LHCN-M2 (cell line): ENCODE results near the gene INPP4B. TPM values are rescaled to one million over a fixed set of nuclear protein-coding genes. Genes with fewer than 3 reads are reported as not detected.

ENCODE experiments used
- DNase-seq: peaks from one replicate; pipeline ENCODE4 v3.0.0-alpha.2; 2012; ENCODE audit warnings: low read depth
- total RNA-seq: library from RNA; depleted of rRNA; stranded (reverse); fragments of >200 nt; gene quantifications from 2 replicates; pipeline ENCODE4 v1.2.3, GENCODE V29; 2014

INPP4B gene
- total RNA-seq, 1 experiment from 2014 or later: 23.0 TPM

DNA sequence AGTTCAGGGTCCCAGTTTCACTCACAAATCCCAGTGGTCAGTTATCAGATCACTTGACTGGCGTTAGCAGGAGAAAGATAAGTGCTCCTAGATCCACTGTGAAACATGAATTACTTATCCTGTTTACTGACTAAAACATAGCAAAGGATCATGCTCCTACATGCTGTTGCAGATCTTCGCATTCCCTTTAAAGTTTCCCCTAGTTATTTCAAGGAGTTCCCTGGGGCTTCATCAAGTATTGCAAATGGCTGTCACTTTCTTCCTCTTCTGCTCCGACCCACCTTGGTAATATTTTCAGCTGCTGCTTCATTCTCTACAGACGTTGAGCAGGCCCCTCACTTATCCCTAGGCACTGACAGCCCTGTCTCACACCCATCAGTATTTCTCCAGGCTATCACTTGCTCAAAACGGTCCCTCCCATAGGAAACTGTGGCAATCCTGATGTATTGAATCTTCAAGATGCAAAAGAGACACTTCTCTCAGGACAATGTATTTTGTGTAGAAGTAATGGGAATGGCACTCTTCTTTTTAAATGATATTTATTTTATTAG is 466.0 kb downstream of the INPP4B start:
- no peak for DNase-seq

DNA sequence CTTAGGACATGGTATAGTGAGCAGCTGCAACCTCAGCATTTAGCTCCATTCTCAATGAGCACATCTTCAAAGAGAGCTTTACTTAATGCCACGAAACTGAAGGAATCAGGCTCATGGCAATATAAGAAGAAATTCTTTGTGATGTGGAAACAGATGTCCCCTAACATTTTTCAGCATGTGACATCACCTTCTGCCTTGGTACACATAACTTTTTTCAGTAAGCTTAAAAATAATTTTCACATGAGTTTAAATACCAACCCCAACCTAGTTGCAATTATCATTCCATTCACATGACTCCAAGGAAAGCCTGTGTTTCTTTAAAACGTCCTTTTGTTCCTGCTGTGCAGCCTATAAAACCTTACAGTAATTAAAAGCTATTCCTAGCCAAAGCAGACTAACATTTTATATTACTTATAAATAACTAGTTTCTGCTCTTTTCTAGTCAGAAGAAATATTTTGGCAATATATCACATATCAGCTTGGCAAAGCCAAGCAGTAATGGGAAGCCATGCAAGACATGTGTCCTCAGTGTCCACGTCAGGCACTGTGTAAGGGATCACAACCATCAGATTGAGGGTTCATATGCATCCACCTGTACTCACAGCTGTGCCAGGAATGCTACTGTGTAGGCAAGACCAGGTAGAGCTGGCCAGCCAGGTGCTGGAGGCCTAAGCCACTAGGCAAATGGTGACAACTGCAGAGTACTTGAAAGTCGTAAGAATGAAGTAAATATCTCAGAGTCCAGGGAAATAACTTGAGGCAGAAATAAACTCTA is 466.6 kb downstream of the INPP4B start:
- DNase-seq: peak; percentile 92

DNA sequence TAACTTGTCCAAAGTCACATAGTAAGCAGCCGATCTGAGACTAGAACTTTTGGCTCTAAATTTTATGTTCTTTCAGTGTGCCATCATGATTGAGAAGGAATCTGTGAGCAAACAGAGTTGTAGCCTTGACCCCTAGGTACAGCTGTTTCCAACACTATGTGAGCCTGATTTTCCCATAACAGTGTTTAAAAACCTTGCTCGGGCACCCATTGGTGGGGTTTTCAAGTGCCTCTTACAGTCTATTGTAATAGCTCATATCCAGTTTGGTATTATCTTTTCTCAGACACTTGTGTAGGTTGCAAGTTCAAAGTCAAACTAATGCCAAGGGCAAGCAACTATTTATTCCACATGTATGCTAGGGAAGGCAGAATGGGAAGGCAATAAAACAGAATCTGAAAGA is 467.9 kb downstream of the INPP4B start:
- DNase-seq: no peak

DNA sequence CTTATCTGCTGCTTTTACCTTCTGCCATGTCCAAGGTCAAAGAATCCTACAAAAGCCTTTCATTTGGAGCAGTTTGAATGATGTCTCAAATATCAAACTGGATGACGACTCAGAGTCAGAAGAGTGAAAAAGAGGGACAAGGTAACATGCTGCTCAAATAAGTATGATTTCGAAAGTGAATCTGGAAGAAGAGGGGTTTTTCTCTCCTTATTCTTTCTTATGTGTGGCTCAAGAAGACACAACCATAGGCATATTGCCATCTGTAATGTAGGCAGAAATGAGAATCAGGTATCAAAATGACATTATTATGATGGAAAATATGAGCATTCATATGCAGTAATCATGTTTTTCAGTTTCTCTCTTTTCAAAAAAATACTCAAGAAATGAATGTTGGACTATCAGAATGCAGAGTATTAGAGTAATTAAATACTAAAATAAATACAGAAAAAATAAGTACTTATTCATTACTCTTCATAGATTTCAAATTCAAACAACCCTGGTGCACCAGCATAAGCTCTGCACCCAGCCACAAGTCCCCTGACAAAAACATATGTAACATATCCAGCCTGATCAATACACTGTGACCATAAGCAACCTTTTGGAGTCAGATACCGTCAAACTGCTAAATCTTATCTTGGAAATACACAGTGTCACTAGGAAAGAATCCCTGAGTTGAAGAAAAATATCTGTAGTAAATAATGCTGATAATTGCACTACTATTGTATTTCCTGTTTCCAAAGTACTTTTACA is 468.6 kb downstream of the INPP4B start:
- no peak for DNase-seq

DNA sequence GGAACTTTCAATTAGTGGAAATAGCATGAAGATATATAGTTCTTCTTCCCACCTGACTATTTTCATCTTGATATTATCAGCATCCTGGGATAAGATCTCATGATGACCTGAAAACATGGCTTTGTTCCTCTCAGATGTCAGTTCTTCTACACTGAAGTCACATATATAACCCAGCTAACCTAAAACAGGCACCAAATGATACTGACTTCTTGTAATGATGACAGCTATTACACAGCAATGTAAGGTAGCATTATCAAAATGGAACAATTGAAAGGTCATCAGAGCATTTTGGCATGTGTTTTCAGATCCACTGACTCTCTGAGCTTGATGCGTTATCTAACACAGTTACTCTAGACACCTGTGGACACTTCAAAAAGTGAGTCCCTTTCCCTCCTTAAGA is 469.9 kb downstream of the INPP4B start:
- DNase-seq: no peak

DNA sequence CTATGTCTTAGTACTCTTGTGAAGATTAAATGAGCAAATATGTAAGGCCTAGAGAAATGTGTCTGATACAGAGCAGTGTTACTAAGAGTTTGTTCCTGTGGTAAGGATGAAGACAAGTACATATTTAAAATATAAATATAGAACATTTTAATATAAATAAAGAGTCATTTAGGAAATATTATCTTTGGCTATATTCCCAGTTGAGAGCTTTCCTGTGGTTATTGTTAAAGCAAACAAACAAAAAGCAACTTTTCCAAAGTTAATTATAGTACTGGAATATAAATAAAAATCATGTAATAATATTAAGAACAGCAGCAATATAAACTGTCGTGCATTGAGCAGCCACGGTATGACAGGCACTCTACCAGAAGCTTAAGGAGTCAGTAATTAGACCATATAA is 472.5 kb downstream of the INPP4B start:
- DNase-seq: peak; percentile 72

DNA sequence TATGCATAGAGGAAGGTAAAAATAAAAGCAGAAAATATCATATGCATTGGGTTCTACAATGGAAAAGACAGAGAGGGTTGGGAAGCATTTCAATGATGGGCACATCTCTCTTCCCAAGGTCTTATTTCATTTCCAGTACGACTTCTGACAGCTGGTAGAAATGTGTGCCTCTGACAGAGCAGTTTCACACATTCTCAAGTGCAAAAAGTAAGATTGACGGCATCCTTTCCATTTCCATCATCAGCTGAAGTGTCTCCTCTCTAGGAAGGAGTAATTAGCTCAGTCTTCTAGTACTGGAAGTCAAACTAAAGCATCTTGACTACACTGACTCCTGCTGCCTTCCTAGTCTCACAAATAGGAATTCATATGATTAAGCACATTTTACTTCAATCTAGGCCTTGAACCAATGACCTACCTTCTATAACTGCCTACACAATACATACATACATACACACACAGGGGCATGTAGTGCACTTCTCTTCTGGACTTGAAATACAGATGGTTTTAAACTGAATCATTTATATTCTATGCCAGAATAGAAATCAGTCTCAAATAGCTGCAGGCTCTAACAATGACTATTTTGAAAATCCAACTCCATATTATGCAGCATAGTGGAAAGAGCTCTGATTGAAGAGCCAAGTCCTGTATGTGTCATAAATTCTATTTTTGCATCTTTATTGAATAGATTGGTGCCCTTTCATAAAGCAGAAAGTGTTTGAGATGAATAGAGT is 473.4 kb downstream of the INPP4B start:
- DNase-seq: no peak

DNA sequence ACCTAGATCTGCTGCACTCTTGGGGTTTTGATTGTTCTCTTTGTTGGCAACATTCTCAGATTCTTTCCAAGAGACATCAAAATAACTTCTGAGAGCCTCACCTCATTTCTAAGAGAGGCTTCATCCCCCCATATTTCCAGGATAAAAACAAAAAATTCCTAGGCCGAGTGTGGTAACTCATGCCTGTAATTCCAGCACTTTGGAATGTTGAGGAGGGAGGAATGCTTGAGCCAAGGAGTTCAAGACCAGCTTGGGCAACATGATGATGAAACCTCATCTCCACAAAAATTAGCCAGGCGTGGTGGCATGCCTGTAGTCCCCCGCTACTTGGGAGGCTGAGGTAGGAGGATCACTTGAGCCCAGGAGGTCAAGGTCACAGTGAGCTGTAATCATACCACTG is 477.0 kb downstream of the INPP4B start:
- DNase-seq: no peak

DNA sequence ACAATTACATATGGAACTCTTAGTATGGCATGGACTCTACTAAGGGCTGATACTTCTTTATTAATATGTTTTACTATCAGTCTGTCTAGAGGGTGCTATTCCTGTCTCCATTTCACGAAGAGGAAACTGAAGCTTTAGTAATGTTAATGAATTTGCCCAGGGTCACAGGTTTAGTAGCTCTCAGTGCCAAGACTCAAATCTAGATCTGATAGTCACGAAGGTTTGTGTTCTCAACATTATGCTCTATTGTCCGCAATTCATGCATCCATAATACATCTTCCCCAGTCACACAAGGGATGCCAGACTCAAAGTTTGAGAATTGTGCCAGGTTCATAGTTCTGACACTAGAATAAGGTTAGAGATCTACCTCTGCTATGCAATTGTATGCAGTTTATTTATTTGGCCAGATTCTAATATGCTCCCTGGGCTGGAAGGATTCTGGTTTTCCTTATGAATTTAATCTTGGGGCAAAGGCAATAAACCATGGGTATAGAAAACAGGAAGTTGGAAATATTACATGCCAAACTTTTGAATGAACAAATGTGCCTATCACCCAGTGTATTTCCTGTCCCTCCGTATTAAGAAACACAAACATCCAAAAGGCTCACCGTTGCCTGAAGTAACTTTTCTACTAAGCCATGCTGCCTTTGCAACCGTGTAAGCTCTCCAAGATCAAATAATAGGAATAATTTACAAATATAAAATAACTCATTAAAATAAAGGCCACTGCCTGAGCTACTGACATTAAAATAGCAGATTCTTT is 478.5 kb downstream of the INPP4B start:
- no peak for DNase-seq

DNA sequence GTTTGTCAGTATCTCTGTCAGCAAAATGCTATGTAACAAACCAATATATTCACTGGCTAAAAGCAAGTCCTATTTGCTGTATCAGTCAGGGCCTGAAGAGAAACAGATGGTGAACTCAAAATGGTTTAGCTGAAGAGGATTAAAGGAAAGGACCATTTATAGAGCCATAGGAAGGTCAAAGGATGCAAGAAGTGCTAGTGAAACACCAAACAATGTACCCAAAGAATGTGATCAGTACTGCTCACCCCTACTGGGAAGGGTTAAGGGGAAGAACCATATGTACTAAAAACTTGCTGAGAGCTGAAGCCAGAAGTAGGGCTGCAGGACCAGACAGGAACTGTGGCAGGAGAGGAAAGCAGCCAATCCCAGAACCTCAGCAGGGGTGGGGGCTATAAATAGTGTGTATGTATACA is 479.3 kb downstream of the INPP4B start:
- DNase-seq: no peak

DNA sequence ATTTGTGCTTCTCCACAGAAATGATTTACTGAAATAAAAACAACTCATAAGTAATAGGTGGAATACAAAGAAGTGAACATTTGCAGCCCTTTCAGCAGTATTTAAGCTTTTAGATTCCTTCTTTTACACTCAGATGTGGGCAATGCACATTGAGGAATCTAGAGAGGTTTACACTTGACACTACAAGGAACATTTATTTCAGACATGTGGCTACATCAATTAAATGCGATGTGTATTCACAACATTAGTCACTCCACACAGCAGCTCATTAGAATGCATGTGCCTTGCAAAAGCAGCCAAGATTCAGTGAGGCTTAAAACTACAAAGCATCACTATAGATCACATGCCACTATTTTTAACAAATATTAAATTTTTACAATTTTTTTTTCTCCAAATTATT is 480.7 kb downstream of the INPP4B start:
- DNase-seq: peak; percentile 61

DNA sequence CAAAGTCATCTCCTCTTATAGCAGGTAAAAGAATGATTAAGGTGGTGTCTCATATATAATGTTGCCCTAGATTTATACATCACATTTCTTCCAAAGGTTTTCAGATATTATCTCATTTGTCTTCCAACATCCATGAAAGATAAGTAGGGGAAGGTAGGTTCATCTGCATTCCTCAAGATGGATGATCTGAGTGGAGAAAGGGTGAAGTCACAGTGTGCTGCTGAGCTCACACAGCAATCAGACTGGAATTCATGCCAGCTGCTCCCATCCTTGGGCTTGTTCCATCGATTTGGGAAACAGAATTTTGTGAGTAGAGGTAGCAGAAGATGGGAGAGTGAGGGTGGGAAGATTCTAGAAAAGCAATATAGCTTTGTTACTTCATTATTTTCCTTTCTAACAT is 482.4 kb downstream of the INPP4B start:
- no peak for DNase-seq

DNA sequence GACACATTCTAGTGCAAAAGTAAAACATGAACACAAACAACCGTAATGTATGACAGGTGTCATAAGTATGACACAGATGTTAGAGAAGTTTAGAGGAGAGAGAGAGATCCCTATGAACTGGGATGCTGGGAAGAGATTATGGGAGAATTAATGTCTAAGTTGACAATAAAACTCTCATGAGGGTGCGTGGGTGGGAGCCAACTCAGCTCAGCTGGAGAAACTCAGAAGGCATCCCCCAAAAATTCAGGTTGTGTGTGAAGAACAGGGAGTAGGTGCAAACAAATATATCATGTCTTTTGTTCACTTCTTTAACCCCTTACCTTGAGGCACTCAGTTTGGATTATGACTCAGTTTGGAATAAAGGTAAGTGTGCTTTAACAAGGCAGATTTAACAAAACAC is 484.1 kb downstream of the INPP4B start:
- no peak for DNase-seq

DNA sequence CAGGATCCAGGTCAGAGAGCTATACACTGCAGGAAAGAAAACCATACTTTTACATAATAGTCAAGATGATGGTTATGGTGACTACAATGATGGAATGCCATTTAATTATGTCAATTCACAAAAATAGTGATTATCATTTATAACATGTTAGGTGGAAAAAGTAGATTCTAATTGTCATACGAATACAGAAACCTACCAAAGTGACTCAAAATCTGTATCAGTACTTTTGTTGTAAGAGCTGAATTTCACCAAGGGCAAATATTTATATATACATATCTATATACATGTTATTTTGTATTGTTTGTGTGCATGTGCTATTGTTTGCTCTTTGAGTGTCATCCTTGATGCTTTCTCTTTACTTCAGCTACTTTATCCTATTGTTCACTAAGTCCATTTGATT is 485.4 kb downstream of the INPP4B start:
- no peak for DNase-seq

DNA sequence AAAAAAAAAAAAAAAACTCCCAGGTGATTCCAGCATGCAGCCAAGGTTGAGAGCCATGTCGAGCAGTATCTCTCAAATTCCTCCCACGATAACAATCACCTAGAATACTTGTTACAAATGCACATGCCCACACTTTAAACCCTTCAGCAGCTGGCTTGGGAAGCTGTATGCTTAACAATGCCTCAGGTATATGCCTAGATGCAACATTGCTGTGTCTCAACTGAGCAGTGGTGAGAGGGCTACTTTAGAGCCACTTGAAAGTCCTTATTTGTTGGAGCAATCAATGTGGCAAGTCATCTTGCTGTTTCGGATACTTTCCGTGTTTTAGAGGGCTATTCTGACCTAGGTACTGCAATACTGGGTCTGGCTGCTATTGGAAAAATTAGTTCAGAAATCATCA is 487.4 kb downstream of the INPP4B start:
- no peak for DNase-seq

DNA sequence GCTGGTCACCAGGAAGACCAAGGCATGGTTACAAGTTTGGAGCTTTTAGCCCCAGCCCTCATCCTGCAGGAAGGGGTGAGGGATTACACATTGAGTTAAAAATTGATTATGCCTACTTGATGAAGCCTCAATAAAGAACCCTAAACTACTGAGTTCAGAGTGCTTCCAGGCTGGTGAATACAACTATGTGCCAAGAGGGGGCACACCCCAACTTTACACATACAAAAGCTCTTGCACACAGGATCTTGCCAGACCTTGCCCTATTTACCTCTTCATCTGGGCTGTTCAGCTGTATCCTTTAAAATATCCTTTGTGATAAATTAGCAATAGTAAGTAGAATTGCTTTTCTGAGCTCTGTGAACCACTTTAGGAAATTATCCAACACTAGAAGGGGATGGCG is 489.3 kb downstream of the INPP4B start:
- DNase-seq: no peak

DNA sequence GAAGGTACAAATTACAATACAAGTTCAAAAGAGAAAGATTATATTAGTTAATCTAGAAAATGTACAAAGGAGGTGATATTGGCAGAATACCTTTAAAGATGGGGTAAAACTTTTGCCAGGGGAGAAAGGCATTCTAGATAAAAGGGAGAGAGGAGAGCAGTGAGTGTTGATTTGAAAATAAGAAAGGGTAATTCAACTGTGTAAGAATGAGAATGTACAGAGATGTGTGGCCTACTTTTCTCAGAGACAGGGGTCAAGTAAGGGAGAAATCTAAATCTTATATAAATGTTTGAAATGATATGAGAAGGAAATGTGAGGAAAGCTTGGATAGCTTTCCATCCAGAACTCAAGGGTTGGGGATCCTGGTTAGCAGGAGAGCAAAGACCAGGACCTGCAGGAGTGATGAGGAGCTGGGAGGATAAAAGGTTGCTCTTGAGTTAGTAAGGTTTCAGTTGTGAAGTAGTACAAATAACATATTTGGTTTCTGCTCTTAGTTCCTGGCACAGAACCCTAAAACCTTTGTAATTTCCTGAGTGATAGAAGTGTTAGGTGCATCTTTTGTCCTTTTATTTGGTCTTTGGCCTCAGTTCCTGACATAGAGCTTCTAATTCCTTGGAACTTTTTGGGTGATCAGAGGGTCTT is 489.9 kb downstream of the INPP4B start:
- no peak for DNase-seq

DNA sequence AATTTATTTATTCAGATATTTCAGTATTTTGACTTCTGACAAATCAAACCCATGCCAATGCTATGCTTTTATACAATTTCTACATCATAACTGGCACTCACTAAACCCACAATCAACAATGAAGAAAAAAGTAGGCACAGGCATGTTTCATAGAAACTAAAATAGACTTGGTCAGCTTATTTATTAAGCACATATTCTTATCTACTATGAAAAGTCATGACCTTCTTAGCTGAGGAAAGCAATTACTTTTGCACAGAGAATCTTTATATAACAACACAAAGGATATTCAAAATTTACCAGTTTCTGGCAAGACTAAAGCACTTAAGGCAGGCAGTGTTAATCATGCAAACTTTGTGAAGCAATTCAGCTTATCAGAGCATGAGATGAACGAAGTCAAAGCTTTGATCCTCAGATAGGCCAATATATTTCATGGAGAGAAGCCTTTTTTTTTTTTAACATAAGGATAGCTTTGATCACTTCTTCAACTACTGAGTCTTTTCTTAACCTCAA is 490.6 kb downstream of the INPP4B start:
- no peak for DNase-seq

DNA sequence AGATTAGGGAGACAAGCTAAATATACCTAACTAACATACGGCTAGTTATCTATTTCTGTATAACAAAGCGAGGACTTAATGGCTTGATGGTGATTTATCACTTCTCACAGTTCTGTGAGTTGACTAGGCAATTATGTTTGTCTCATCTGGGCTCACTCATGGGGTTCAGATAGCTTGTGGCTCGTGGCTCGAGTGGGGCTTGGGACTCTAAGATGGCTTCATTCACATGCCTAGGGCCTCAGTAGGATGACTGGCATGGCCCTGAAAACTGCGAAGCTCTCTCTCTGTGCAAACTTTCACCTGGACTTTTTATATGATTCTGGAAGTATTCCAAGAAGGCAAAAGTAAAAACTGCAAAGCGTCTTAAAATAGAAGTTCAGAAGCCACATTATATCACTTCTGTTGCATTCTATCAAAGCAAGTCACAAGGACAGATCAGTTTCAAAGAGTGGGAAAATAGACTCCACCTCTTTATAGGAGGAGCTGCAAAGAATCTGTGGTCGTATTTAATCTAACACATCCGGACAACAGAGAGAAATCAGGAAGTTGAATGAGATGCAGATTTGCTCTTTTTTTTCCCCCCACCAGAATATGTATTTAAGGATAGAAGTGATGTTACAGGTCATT is 491.2 kb downstream of the INPP4B start:
- peak; percentile 31 for DNase-seq

DNA sequence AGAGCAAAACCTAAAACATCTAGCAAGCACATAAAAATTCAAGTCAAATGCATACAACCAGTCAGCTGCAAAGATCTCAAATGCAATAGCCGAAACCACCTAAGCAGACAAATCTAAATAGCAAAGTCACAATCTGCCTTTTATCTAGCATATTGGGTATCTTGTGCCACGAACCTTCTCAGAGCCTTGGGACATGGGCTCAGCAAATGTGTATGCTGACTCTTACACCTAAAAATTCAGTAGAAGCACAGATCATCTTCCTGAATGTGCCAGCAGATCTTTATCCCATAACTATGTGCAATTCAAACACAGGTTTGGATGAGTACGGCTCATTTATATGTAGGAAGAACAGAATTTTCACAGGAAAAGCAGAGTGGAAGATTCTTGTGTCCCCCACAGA is 492.1 kb downstream of the INPP4B start:
- DNase-seq: no peak
